ENCODE results near the gene GRXCR2.
"Not testable (repeated sequence)": the region's sequence is repeated elsewhere in the genome, so short reads cannot be mapped to it uniquely, and the experiment has no call there.

The GRXCR2 gene, protein sequence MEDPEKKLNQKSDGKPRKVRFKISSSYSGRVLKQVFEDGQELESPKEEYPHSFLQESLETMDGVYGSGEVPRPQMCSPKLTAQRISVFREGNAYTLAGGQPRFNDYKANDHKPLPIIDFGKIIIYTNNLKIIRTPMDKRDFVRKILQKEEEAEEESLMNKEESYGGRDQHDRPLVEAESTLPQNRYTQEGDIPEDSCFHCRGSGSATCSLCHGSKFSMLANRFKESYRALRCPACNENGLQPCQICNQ

GRCh38 chr5:145872914-145873313 lies at the start of gene GRXCR2:
Gene GRXCR2, minus strand, starts transcription at chr5:145873014. Its CDS starts 46 bp downstream, at chr5:145872968.
- no peak for DNase-seq

DNA sequence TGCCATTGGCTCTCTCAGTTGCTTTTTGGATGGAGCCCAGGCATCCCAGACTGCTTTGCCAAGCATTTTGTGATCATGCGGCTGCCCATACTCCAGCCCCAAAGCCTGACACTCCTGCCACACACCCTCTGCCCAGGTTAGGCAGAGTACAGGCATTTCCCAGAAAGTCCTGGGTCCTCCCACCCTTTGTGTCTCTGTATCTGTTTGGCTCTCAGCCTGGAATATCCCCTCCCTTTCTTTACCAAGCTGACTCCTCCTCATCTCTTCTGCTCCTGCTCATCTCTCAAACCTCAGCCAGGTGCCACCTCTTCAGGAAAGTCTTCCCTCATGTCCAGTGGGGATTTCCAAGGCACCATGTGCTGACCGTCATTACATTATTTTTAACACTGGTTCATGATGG lies 49.2 kb upstream of the GRXCR2 start:
- DNase-seq, result no peak

- no peak for DNase-seq
These were observed 48.4 kb upstream of the GRXCR2 start for GRCh38 chr5:145921211-145921610.

DNA sequence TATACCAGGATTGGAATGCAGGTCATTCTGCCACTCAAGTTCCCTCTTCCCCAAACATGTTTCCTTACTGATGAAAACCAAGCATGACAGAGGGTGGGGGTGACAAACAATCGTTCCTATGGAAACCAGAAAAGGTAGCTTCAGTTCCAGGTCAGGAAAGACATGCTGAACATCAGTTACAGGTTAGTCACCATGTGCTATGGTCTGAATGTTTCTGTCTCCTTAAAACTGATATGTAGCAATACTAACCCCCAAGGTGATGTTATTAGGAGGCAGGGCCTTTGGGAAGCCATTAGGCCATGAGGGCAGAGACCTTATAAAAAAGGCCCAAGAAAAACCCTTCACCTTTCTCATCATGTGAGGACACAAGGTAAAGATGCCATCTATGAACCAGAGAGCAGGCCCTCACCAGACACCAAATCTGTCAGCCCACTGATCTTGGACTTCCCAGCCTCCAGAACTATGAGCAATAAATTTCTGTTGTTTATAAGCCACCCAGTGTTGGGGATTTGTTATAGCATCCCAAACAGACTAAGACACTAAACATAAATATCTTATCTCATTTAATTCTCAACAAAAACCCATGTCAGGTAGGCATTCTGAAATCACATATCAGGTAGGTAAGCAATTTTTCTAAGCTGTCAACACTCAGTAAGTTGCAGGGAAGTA lies 47.9 kb upstream of the GRXCR2 start:
- DNase-seq, result no peak

GRCh38 chr5:145919413-145919812 lies 46.6 kb upstream of the GRXCR2 start:
- no peak for DNase-seq

- no peak for DNase-seq
These were observed 45.6 kb upstream of the GRXCR2 start for GRCh38 chr5:145918397-145918796.

- DNase-seq, result no peak
These were observed 44.5 kb upstream of the GRXCR2 start for GRCh38 chr5:145917288-145917687.

- no peak for DNase-seq
These were observed 43.3 kb upstream of the GRXCR2 start for GRCh38 chr5:145915970-145916638.

DNA sequence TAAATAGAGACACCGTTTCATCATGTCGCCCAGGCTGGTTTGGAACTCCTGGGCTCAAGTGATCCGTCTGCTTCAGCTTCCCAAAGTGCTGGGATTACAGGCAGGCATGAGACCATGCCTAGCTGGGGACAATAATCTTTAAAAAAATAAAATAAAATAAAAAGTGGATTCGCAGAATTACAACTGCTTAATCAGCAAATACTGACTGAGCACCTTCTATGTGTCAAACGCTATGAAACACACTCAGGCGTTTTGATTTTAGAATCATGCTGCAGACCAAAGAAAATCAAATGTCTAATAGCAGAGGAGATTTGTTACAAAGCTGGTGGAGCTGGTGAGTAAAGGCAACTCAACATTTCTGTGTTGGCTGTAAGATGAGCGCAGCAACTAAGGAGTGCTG lies 40.9 kb upstream of the GRXCR2 start:
- DNase-seq, result no peak

- no peak for DNase-seq
These were observed 39.8 kb upstream of the GRXCR2 start for GRCh38 chr5:145912594-145912993.

GRCh38 chr5:145912019-145912418 lies 39.2 kb upstream of the GRXCR2 start:
- DNase-seq, result no peak

DNA sequence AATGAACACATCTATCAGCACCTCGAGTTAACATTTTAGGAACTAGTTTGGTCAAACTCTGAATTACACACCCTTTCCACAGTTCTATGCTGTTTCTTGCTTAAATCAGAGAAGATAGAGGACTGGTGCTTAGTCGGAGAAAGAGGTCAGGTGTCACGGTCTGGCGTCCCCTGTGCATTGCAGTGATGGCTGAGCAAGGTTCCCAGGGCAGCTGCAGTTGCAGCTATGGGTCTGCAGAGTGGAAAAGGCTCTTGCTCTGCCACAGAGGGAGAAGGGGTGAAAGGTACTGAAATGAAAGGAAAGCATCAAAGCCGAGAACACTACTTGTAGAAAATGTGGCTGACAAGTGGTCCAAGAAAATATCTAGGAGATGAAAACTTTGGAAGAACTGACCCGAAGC lies 38.4 kb upstream of the GRXCR2 start:
- no peak for DNase-seq

DNA sequence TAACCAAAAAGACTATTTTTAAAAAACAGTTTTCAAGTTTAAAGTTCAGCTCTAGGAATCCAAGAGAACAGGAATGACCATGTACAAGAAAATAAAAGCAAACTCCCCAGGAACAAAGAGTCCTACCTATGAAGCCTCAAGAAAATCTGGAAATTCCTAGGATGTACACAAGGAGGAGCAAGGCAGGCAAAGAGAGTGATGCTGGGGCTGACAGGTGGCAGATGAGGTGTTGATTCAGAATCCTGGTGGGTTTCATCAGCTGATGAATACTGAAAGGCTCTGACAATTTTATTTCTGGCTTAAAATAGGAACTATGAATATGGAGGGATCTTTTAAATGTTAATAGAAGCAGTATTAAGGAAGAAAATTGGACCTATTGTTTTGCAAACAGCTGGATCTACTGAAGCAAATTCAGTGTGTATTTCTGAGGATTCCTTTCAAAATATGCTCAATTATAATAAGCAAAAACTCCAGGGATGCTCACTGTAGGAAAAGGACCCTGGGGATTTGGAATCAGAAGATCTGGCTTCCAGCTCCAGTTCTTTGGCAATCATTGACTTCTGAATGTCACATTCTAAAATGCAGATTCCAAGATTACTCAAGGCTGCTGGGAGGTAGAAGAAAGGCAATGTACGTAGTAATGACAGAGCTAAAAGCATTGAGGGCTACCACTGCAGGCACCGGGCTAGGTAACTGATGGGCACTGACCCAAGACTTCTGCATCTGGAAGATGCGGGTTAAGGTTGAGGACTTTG lies 35.6 kb upstream of the GRXCR2 start:
- DNase-seq, result no peak

GRCh38 chr5:145906401-145906800 lies 33.6 kb upstream of the GRXCR2 start:
- DNase-seq, result no peak

DNA sequence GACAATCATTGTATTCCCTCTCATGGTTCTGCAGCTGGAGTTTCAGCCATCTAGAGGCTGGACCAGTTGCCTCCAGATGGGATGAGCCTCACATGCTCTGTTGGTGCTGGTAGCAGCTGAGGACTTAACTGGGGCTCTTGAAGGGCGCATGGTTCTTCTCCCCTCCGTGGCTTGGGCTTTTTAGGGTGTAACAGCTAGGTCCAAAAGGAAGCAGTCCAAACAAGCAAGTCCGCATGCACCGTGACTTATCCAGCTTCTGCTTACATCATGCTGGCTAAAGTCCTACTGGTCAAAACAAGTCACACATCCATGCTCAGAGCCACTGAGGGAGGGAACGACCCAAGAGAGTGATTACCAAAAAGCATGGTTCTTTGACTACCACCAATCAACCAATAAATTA lies 31.9 kb upstream of the GRXCR2 start:
- DNase-seq, result no peak

DNA sequence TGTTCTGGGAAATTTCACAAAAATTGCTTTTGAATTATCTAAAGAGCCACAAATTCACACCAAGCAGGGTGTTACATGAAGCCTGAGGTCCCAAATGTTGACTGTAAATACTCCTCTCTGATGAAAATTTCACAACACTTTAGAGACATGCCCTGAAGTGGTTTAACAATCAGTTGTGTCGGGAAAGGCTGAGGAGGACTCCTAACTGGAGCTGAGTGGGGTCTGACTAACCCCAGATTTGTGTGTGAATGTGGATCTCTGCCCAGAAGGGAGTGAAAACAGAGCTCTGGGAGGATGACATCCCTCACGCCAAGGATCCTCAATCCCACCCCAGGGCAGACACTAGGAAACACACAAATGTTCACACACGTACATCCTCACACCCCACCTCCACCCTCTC lies 31.1 kb upstream of the GRXCR2 start:
- no peak for DNase-seq

- no peak for DNase-seq
These were observed 30.3 kb upstream of the GRXCR2 start for GRCh38 chr5:145903113-145903512.

DNA sequence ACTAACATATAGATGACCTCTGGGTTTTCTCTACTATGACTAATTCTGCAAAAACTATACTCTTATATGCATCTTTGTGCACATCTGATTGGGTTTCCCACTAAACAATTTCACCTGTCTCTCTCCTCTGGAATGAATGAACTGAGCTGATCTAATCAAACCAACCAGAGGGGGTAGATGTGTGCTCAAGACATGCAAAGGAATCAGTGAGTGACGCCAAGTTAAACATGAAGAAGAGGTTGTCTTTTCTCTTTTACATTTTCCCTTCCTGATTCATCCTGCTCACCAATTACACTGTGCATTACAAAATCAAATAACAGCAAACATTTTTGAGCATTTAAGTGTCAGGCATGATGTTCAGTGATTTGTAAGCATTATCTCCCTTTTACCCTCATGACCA lies 29.6 kb upstream of the GRXCR2 start:
- no peak for DNase-seq

- no peak for DNase-seq
These were observed 25.4 kb upstream of the GRXCR2 start for GRCh38 chr5:145898171-145898570.

DNA sequence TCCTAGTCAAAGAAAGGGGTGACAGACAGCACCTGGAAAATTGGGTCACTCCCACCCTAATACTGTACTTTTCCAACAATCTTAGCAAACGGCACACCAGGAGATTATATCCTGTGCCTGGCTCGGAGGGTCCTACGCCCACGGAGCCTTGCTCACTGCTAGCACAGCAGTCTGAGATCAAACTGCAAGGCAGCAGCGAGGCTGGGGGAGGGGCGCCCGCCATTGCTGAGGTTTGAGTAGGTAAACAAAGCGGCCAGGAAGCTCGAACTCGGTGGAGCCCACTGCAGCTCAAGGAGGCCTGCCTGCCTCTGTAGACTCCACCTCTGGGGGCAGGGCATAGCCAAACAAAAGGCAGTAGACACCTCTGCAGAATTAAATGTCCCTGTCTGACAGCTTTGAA lies 18.6 kb upstream of the GRXCR2 start:
- not testable (repeated sequence) for DNase-seq

DNA sequence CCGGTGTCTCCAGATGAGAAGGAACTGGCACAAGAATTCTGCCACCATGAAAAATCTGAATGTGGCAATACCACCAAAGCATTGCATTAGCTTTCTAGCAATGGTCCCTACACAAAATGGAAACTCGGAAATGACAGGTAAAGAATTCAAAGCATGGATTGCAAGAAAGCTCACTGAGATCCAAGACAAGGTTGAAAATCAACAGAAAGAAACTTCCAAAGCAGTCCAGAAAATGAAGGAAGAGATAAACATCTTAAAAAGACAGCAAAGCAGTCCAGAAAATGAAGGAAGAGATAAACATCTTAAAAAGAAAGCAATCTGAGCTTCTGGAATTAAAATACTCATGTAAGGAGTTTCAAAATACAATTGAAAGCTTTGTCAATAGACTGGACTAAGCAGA lies 16.8 kb upstream of the GRXCR2 start:
- DNase-seq, result no peak

DNA sequence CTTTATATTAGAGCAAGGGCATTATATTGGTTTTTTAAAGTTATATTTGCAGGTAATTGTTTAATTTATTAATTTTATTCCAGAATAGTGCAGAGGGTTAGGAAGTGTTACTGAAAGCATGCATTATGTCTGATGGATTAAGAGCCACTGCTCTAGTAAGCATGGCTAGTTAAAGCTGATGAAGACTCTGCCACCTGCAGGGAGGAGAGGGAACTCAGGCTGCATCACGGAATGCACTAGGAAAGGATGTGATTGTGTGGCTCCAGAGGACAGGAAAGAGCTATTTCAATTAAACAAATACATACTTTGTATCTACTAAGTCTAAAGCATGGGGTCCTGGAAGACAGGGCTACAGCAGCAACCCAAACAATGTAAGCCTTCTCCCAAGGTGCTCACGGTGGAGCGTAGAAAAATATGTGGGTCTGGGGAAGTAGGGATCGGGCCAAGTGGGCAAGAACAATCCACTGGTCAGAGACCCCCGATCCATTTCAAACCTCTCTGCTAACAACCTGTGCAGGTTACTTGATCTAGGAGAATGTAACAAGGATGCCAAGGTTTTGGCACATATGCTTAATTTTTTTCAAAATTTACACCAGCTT lies 15.3 kb upstream of the GRXCR2 start:
- no peak for DNase-seq

DNA sequence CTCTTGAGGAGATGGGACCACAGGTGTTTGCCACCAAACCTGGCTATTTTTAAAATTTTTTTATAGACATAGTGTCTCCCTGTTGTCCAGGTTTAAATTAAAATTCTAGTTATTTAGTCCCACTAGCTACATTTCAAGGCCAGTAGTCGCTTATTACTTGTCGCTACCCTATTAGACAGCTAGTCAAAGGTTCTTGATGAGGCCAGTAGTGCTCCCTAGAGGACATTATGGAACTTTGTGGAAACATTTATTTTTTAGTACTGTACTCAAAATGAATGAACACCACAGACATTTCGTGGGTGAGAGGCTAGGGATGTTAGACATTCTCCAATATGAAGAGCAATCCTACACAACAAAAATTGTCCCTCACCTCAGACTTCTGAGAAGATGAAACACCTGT lies 14.4 kb upstream of the GRXCR2 start:
- no peak for DNase-seq
